IMR-90 (cell line): ENCODE results near the gene CACNA2D3. TPM values are rescaled to one million over a fixed set of nuclear protein-coding genes. Genes with fewer than 3 reads are reported as not detected.

ENCODE experiments used
- ATAC-seq: fragments of 200-7000 bp; cut with Tn5 transposase; 2 replicates; pipeline ENCODE4 v1.9.1; 2020; ENCODE audit warnings: low read depth, mild to moderate bottlenecking, moderate library complexity
- BruUV-seq: library from RNA; stranded (reverse); fragments of 400-500 nt; replicated peaks from 2 replicates; lab custom pipeline; 2021; lab: Mats Ljungman, UMichigan
- CTCF ChIA-PET: fragments of 300-600 bp; formaldehyde crosslinking; extraction: SDS; loops from one replicate; lab custom pipeline; 2021; ENCODE audit warnings: antibody characterized with exemption; lab: Yijun Ruan, JAX
- POLR2A ChIA-PET: fragments of 300-600 bp; sonication (Branson Sonifier 250); formaldehyde crosslinking; loops from one replicate; lab custom pipeline; 2022; ENCODE audit warnings: antibody characterized with exemption; ENCODE audit not compliant: unreplicated experiment; lab: Charles Lee
- DNase-seq: peaks from one replicate; pipeline ENCODE4 v3.0.0; 2013
- H2AFZ ChIP-seq: replicated peaks from 2 replicates; pipeline ENCODE3; 2013; ENCODE audit warnings: low read length, mild to moderate bottlenecking; ENCODE audit not compliant: poor library complexity
- H2AK5ac ChIP-seq: 2 replicates; pipeline ENCODE4 v1.6.1; 2013; ENCODE audit warnings: low read depth, low read length, inconsistent platforms
- H2AK9ac ChIP-seq: replicated peaks from 2 replicates; pipeline ENCODE3; 2013; ENCODE audit warnings: mild to moderate bottlenecking, low read depth, low read length, moderate library complexity; ENCODE audit not compliant: poor library complexity
- H2BK120ac ChIP-seq: 2 replicates; pipeline ENCODE4 v1.6.1; 2013; ENCODE audit warnings: low read depth, low read length, inconsistent platforms
- H2BK15ac ChIP-seq: 3 replicates; pipeline ENCODE4 v1.6.1; 2013; ENCODE audit warnings: low read depth, low read length, inconsistent platforms
- H2BK20ac ChIP-seq: 2 replicates; pipeline ENCODE4 v1.6.1; 2013; ENCODE audit warnings: low read depth, mild to moderate bottlenecking, inconsistent platforms, low read length, moderate library complexity
- H2BK5ac ChIP-seq: 2 replicates; pipeline ENCODE4 v1.6.1; 2013; ENCODE audit warnings: mild to moderate bottlenecking, low read depth, low read length, inconsistent platforms; ENCODE audit not compliant: poor library complexity, severe bottlenecking
- H3K14ac ChIP-seq: replicated peaks from 2 replicates; pipeline ENCODE4 v1.6.1; 2013; ENCODE audit warnings: low read depth, low read length, inconsistent platforms
- H3K18ac ChIP-seq: 2 replicates; pipeline ENCODE4 v1.6.1; 2013; ENCODE audit warnings: low read depth, low read length, control low read depth
- H3K23ac ChIP-seq: 2 replicates; pipeline ENCODE4 v1.6.1; 2013; ENCODE audit warnings: low read depth, low read length, inconsistent platforms
- H3K27ac ChIP-seq: 2 replicates; pipeline ENCODE4 v1.5.1; 2013; ENCODE audit warnings: mild to moderate bottlenecking, control low read depth, low read length; ENCODE audit not compliant: insufficient read depth
- H3K27me3 ChIP-seq: 2 replicates; pipeline ENCODE4 v1.6.1; 2013; ENCODE audit warnings: low read length; ENCODE audit not compliant: control insufficient read depth, insufficient read depth
- H3K36me3 ChIP-seq: 2 replicates; pipeline ENCODE4 v1.6.1; 2013; ENCODE audit warnings: low read length, mixed read lengths; ENCODE audit not compliant: control insufficient read depth, insufficient read depth
- H3K4ac ChIP-seq: 2 replicates; pipeline ENCODE4 v1.6.1; 2013; ENCODE audit warnings: low read depth, low read length, inconsistent platforms
- H3K4me1 ChIP-seq: 2 replicates; pipeline ENCODE4 v1.6.1; 2013; ENCODE audit warnings: low read length, mixed read lengths; ENCODE audit not compliant: control insufficient read depth, insufficient read depth
- H3K4me2 ChIP-seq: 2 replicates; pipeline ENCODE4 v1.6.1; 2013; ENCODE audit warnings: low read depth, mild to moderate bottlenecking, control low read depth, low read length, moderate library complexity
- H3K4me3 ChIP-seq: 2 replicates; pipeline ENCODE4 v1.5.1; 2013; ENCODE audit warnings: low read depth, mild to moderate bottlenecking, control low read depth, low read length, moderate library complexity; ENCODE audit not compliant: insufficient read depth
- H3K56ac ChIP-seq: 2 replicates; pipeline ENCODE4 v1.6.1; 2013; ENCODE audit warnings: low read length, inconsistent platforms; ENCODE audit not compliant: insufficient read depth; ENCODE audit errors: extremely low read depth
- H3K79me1 ChIP-seq, 2 experiments: 2 replicates each; pipeline ENCODE4 v1.6.1; 2013; ENCODE audit warnings: low read length in 2 of 2, inconsistent platforms in 1 of 2, low read depth in 1 of 2
- H3K9ac ChIP-seq: 2 replicates; pipeline ENCODE4 v1.6.1; 2013; ENCODE audit warnings: low read depth, low read length, control low read depth
- H3K9me1 ChIP-seq: 2 replicates; pipeline ENCODE4 v1.6.1; 2013; ENCODE audit warnings: low read length, inconsistent platforms; ENCODE audit not compliant: insufficient read depth
- H3K9me3 ChIP-seq: 2 replicates; pipeline ENCODE4 v1.6.1; 2013; ENCODE audit warnings: low read length; ENCODE audit not compliant: control insufficient read depth, insufficient read depth
- H4K20me1 ChIP-seq: 2 replicates; pipeline ENCODE4 v1.6.1; 2013; ENCODE audit warnings: low read length, inconsistent platforms; ENCODE audit not compliant: insufficient read depth
- H4K5ac ChIP-seq: 2 replicates; pipeline ENCODE4 v1.6.1; 2013; ENCODE audit warnings: mild to moderate bottlenecking, low read depth, low read length, control low read depth
- H4K8ac ChIP-seq, 2 experiments: 2 replicates each; pipeline ENCODE4 v1.6.1; 2013; ENCODE audit warnings: low read depth in 2 of 2, low read length in 2 of 2, control low read depth in 1 of 2, inconsistent platforms in 1 of 2
- H4K91ac ChIP-seq: 2 replicates; pipeline ENCODE4 v1.6.1; 2013; ENCODE audit warnings: low read depth, low read length, inconsistent platforms; ENCODE audit not compliant: insufficient read depth
- CTCF ChIP-seq: conservative IDR thresholded peaks from 2 replicates; pipeline ENCODE4 v1.5.1; 2012; ENCODE audit warnings: mild to moderate bottlenecking, low read depth, low read length, improper control_type of control experiment
- FOS ChIP-seq: fragments of 150-350 bp; IDR thresholded peaks from 2 replicates; pipeline ENCODE4 v1.6.1; 2016; ENCODE audit warnings: low read depth, low read length
- MAZ ChIP-seq: IDR thresholded peaks from 2 replicates; pipeline ENCODE4 v1.6.1; 2012; ENCODE audit warnings: low read depth, mild to moderate bottlenecking, low read length, improper control_type of control experiment, moderate library complexity, borderline replicate concordance
- SMC3 ChIP-seq: fragments of 150-350 bp; IDR thresholded peaks from 2 replicates; pipeline ENCODE4 v1.6.1; 2016; ENCODE audit warnings: low read depth, mild to moderate bottlenecking, antibody characterized with exemption, low read length, moderate library complexity
- WGBS, 2 experiments: methylation state at CpG; one replicate each; pipeline versions ENCODE4 v1.1.5 to v1.1.7; 2013; ENCODE audit warnings: missing lambda C conversion rate in 2 of 2; ENCODE audit not compliant: insufficient read length in 1 of 2; ENCODE audit errors: extremely low coverage in 2 of 2; 5-methylcytosine and 5-hydroxymethylcytosine counted together
- dilution Hi-C: fragments of 300-500 bp; cut with HindIII; formaldehyde crosslinking; loops from one replicate; pipeline ENCODE4 v1.14.3; 2018; ENCODE audit warnings: low sequenced_read_pairs; ENCODE audit not compliant: unreplicated experiment
- in situ Hi-C: fragments of 300-500 bp; cut with MboI; formaldehyde crosslinking; loops from 3 replicates; pipeline ENCODE4 v1.14.3; 2019; ENCODE audit warnings: low sequenced_read_pairs, inconsistent platforms, mixed read lengths
- intact Hi-C: fragments of 100-400 bp; cut with micrococcal nuclease; formaldehyde crosslinking; loops from 2 replicates; pipeline ENCODE4 v1.10.0; 2022
- polyA plus RNA-seq, 3 experiments: library from polyadenylated mRNA; depleted of rRNA; stranded (reverse); fragments of >200 nt; gene quantifications; 2 replicates each; pipeline ENCODE4 v1.2.3, GENCODE V29; 2012; ENCODE audit warnings: low replicate concordance in 1 of 3
- total RNA-seq: library from RNA; depleted of rRNA; stranded (reverse); fragments of >200 nt; gene quantifications from 2 replicates; pipeline ENCODE4 v1.2.3, GENCODE V29; 2012

The CACNA2D3 gene
- total and polyA plus RNA-seq, 2 of the 4 experiments (the other 2 are of a cell fraction), result 0.36 to 0.41 TPM

GRCh38 chr3:55013145-55013925 lies 891.0 kb downstream of the CACNA2D3 start:
- no peaks in the 10 kb centered on the region for H3K4me1 ChIP-seq
- H2AK5ac ChIP-seq, result no peak overlapping the region
- ATAC-seq, result no peak
- no peaks in the 10 kb centered on the region for H3K9me3 ChIP-seq
- H2BK20ac ChIP-seq, result no peak overlapping the region
- no CpG with 5 or more reads among the region's 5 CpGs for WGBS, 2 experiments
- no peaks in the 10 kb centered on the region for H4K20me1 ChIP-seq
- H2BK5ac ChIP-seq, result no peak overlapping the region
- no peak overlapping the region for H3K14ac ChIP-seq
- no peaks in the 10 kb centered on the region for H3K36me3 ChIP-seq
- H2BK120ac ChIP-seq, result no peak overlapping the region
- H3K9ac ChIP-seq, result no peak overlapping the region
- no peak overlapping the region for H3K56ac ChIP-seq
- 0 out of 2 replicates have a peak overlapping the region, but pooled peaks have one; percentile 16 for H3K23ac ChIP-seq
- ChIA-PET CTCF (no interaction called here), POLR2A (no interaction called here)
- no peaks in the 10 kb centered on the region; the same call in 1 of the 2 replicates for H3K9me1 ChIP-seq
- H3K79me1 ChIP-seq, result no peaks in the 10 kb centered on the region
- in situ Hi-C loops, result no loop called here
- H2AK9ac ChIP-seq, result no peak overlapping the region
- dilution Hi-C loops, result no loop called here
- H3K4ac ChIP-seq, result no peak overlapping the region
- H2AFZ ChIP-seq, result no peak overlapping the region
- no peak overlapping the region for H3K4me2 ChIP-seq
- H4K8ac ChIP-seq, result no peak overlapping the region
- H2BK15ac ChIP-seq, result no peak overlapping the region
- intact Hi-C loops, result no loop called here
- no peak overlapping the region for H3K27ac ChIP-seq
- DNase-seq, result peak; percentile 45
- H4K91ac ChIP-seq, result no peak overlapping the region
- no peak overlapping the region for H3K18ac ChIP-seq
- no peaks in the 10 kb centered on the region; the same call in 1 of the 2 replicates for H3K27me3 ChIP-seq
- peak; percentile 20; the same call in 1 of the 2 replicates for TF ChIP-seq CTCF
- TF ChIP-seq SMC3, result 0 out of 2 replicates have a peak, but pooled peaks have one; percentile 30
- no peak for TF ChIP-seq FOS
- no peak for TF ChIP-seq MAZ
- no peak overlapping the region for H3K4me3 ChIP-seq
- no peak overlapping the region for H4K5ac ChIP-seq
- no TSS peak for BruUV-seq
